CD14-positive monocyte (primary cell): ENCODE results near the gene SDF4. TPM values are rescaled to one million over a fixed set of nuclear protein-coding genes. Genes with fewer than 3 reads are reported as not detected.

Experiments
- DNase-seq, 3 donors: peaks; one replicate each; pipeline ENCODE4 v3.0.0-alpha.2; 2011 to 2022
- H2AFZ ChIP-seq: 2 replicates; pipeline ENCODE4 v1.6.0; 2012; ENCODE audit warnings: mild to moderate bottlenecking, low read depth, low read length, inconsistent platforms; ENCODE audit not compliant: insufficient read depth, poor library complexity, severe bottlenecking
- H3K27ac ChIP-seq, 2 donors: 1 replicate in 1 of 2; 2 replicates in 1 of 2; pipeline ENCODE4 v1.5.1; 2012 to 2013; ENCODE audit warnings: low read length in 2 of 2, control low read depth in 1 of 2, inconsistent platforms in 1 of 2, low read depth in 1 of 2, mild to moderate bottlenecking in 1 of 2
- H3K27me3 ChIP-seq, 2 donors: one replicate each; pipeline versions ENCODE4 v1.6.0 to v1.6.1; 2011 to 2013; ENCODE audit warnings: low read length in 2 of 2; ENCODE audit not compliant: control insufficient read depth in 2 of 2, insufficient read depth in 2 of 2
- H3K36me3 ChIP-seq, 2 donors: replicated peaks in 1 of 2; 1 replicate in 1 of 2; 2 replicates in 1 of 2; pipeline versions ENCODE4 v1.5.1 to v1.6.1; 2012 to 2013; ENCODE audit warnings: low read length in 2 of 2, control low read depth in 1 of 2, inconsistent platforms in 1 of 2, mild to moderate bottlenecking in 1 of 2; ENCODE audit not compliant: insufficient read depth in 2 of 2, control insufficient read depth in 1 of 2
- H3K4me1 ChIP-seq, 2 donors: 1 replicate in 1 of 2; 2 replicates in 1 of 2; pipeline versions ENCODE4 v1.5.1 to v1.6.1; 2012 to 2013; ENCODE audit warnings: low read length in 2 of 2, control low read depth in 1 of 2, inconsistent platforms in 1 of 2, mild to moderate bottlenecking in 1 of 2, moderate library complexity in 1 of 2; ENCODE audit not compliant: insufficient read depth in 2 of 2, control insufficient read depth in 1 of 2
- H3K4me2 ChIP-seq: replicated peaks from 2 replicates; pipeline ENCODE3; 2012; ENCODE audit warnings: low read length, moderate library complexity, mild to moderate bottlenecking; ENCODE audit not compliant: poor library complexity, severe bottlenecking; ENCODE audit errors: extremely low read depth
- H3K4me3 ChIP-seq, 3 experiments: fragments of 200-600 bp in 1 of 3; sonication (generic) in 1 of 3; replicated peaks in 1 of 3; 1 replicate in 2 of 3; 2 replicates in 1 of 3; pipeline ENCODE4 v1.5.1; 2011 to 2013; ENCODE audit warnings: low read length in 3 of 3, mild to moderate bottlenecking in 3 of 3, control low read depth in 2 of 3, low read depth in 2 of 3, inconsistent platforms in 1 of 3, moderate library complexity in 1 of 3
- H3K79me2 ChIP-seq: 2 replicates; pipeline ENCODE4 v1.6.0; 2012; ENCODE audit warnings: mild to moderate bottlenecking, control low read depth, inconsistent platforms, low read length, moderate library complexity; ENCODE audit not compliant: insufficient read depth
- H3K9ac ChIP-seq: 2 replicates; pipeline ENCODE4 v1.6.0; 2017; ENCODE audit warnings: low read length, mild to moderate bottlenecking; ENCODE audit not compliant: insufficient read depth, poor library complexity, severe bottlenecking
- H3K9me3 ChIP-seq, 2 donors: replicated peaks in 1 of 2; 1 replicate in 1 of 2; 2 replicates in 1 of 2; pipeline versions ENCODE4 v1.5.1 to v1.6.1; 2012 to 2013; ENCODE audit warnings: low read length in 2 of 2, control low read depth in 1 of 2; ENCODE audit not compliant: control insufficient read depth in 1 of 2, insufficient read depth in 1 of 2
- H4K20me1 ChIP-seq: 2 replicates; pipeline ENCODE4 v1.6.0; 2012; ENCODE audit warnings: mild to moderate bottlenecking, low read length, control low read depth, moderate library complexity; ENCODE audit not compliant: insufficient read depth
- H3K27ac Mint-ChIP-seq, 7 donors: one replicate each; pipeline ENCODE4 v1.8.0; 2020; ENCODE audit warnings: mild to moderate bottlenecking in 7 of 7, mixed read lengths in 7 of 7, moderate library complexity in 6 of 7, inconsistent platforms in 2 of 7
- H3K27me3 Mint-ChIP-seq, 3 donors: one replicate each; pipeline ENCODE4 v1.8.0; 2021 to 2022; ENCODE audit warnings: low read depth in 3 of 3, mild to moderate bottlenecking in 3 of 3, mixed read lengths in 3 of 3, moderate library complexity in 3 of 3, inconsistent platforms in 1 of 3
- H3K36me3 Mint-ChIP-seq, 2 donors: one replicate each; pipeline ENCODE4 v1.8.0; 2020; ENCODE audit warnings: mixed read lengths in 2 of 2, inconsistent platforms in 1 of 2, mild to moderate bottlenecking in 1 of 2
- H3K4me1 Mint-ChIP-seq: one replicate; pipeline ENCODE4 v1.8.0; 2020; ENCODE audit warnings: mild to moderate bottlenecking, mixed read lengths
- H3K4me3 Mint-ChIP-seq, 2 donors: one replicate each; pipeline ENCODE4 v1.8.0; 2020; ENCODE audit warnings: mild to moderate bottlenecking in 2 of 2, mixed read lengths in 2 of 2, moderate library complexity in 1 of 2
- H3K9me3 Mint-ChIP-seq, 7 donors: one replicate each; pipeline ENCODE4 v1.8.0; 2020 to 2022; ENCODE audit warnings: mixed read lengths in 7 of 7, mild to moderate bottlenecking in 6 of 7, moderate library complexity in 6 of 7, inconsistent platforms in 2 of 7
- WGBS: methylation state at CpG from one replicate; pipeline ENCODE4 v1.1.5; 2013; ENCODE audit warnings: missing lambda C conversion rate; ENCODE audit not compliant: insufficient coverage; 5-methylcytosine and 5-hydroxymethylcytosine counted together
- intact Hi-C, 2 donors: fragments of 100-400 bp; cut with micrococcal nuclease; formaldehyde crosslinking; loops; one replicate each; pipeline versions ENCODE4 v1.15.0 to v1.15.1; 2023
- polyA plus RNA-seq, 3 donors: library from polyadenylated mRNA; depleted of rRNA in 1 of 3; unstranded in 2 of 3; stranded (reverse) in 1 of 3; fragments of 300-500 nt in 2 of 3; fragments of >200 nt in 1 of 3; fragmentation: Illumina TruSeq in 2 of 3; gene quantifications; 1 replicate in 2 of 3; 2 replicates in 1 of 3; pipeline ENCODE4 v1.2.3, GENCODE V29; 2012 to 2021
- TF ChIP-seq, protein P1 (sequence below): fragments of 200-600 bp; IDR thresholded peaks from one replicate; pipeline ENCODE4 v1.8.0; 2022; ENCODE audit warnings: antibody characterized with exemption, mild to moderate bottlenecking

Gene SDF4
- polyA plus RNA-seq, 3 donors = 81.7 to 98.9 (median 89.0) TPM

DNA sequence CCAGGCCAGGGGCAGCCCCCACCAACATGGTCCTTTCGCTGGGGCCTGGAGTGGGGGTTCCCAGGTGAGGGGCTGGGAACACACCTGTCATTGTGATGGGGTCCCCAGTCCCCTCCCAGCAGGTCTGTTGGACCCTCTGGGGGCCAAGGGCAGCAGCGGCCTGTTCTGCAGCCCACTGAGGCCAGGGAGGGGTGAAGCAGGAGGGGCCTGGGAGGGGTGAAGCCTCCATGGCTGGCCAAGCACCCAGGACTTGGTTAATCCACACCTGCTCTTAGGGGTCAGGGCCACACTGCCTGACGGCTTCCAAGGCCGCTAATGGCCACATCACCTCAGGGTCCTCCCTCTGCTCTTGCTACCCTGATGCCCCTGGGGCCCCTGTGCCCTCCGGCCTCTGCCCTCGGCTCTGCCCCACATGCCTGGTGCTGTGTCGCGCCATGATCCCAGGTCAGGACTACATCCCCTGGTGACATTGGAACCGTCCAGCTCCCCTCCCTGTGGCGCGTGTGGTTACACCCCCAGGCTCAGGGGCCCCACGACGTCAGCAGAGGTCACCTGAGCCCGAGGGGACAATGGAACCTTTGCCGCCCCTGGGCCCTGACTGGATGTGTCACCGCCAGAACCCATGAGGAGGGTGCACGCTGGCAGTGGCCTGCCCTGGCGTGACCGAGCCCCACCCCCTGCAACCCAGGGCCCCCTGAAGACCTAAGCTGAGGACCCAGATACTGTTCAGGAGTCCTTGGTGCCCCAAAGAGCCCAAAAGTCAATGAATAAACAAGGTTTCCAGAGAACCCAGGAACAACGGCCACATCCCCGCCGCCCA, 32.5 kb downstream of the SDF4 start:
- no peaks in the 10 kb centered on the region for H4K20me1 ChIP-seq
- H3K27me3 ChIP-seq = peaks cover 0 to 9% of the 10 kb centered on the region in 2 donors
- peaks cover 0 to 4% of the 10 kb centered on the region in 2 donors for H3K9me3 ChIP-seq
- H3K36me3 Mint-ChIP-seq = no peaks in the 10 kb centered on the region
- no peak overlapping the region for H3K4me2 ChIP-seq
- H3K36me3 ChIP-seq = no peaks in the 10 kb centered on the region
- peaks cover 9 to 19% (median 15%) of the 10 kb centered on the region in 7 donors for H3K9me3 Mint-ChIP-seq
- no peak for DNase-seq
- H3K9ac ChIP-seq = no peak overlapping the region
- peaks cover 14 to 41% (median 20%) of the 10 kb centered on the region in 3 donors for H3K27me3 Mint-ChIP-seq
- 92% methylated on average over 21 of the region's 22 CpGs for WGBS
- H3K79me2 ChIP-seq = no peaks in the 10 kb centered on the region
- no peak overlapping the region for H2AFZ ChIP-seq
- intact Hi-C loops = no loop called here
- H3K4me1 Mint-ChIP-seq = no peaks in the 10 kb centered on the region
- no peaks in the 10 kb centered on the region for H3K4me1 ChIP-seq
- TF ChIP-seq, protein P1, sequence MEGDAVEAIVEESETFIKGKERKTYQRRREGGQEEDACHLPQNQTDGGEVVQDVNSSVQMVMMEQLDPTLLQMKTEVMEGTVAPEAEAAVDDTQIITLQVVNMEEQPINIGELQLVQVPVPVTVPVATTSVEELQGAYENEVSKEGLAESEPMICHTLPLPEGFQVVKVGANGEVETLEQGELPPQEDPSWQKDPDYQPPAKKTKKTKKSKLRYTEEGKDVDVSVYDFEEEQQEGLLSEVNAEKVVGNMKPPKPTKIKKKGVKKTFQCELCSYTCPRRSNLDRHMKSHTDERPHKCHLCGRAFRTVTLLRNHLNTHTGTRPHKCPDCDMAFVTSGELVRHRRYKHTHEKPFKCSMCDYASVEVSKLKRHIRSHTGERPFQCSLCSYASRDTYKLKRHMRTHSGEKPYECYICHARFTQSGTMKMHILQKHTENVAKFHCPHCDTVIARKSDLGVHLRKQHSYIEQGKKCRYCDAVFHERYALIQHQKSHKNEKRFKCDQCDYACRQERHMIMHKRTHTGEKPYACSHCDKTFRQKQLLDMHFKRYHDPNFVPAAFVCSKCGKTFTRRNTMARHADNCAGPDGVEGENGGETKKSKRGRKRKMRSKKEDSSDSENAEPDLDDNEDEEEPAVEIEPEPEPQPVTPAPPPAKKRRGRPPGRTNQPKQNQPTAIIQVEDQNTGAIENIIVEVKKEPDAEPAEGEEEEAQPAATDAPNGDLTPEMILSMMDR = no peak
- H3K27ac ChIP-seq = no peak overlapping the region
- no peak overlapping the region for H3K4me3 ChIP-seq
- H3K4me3 Mint-ChIP-seq = no peak overlapping the region
- peak overlapping the region in 3 of 7 donors; percentile 33 to 85 (median 79) for H3K27ac Mint-ChIP-seq

DNA sequence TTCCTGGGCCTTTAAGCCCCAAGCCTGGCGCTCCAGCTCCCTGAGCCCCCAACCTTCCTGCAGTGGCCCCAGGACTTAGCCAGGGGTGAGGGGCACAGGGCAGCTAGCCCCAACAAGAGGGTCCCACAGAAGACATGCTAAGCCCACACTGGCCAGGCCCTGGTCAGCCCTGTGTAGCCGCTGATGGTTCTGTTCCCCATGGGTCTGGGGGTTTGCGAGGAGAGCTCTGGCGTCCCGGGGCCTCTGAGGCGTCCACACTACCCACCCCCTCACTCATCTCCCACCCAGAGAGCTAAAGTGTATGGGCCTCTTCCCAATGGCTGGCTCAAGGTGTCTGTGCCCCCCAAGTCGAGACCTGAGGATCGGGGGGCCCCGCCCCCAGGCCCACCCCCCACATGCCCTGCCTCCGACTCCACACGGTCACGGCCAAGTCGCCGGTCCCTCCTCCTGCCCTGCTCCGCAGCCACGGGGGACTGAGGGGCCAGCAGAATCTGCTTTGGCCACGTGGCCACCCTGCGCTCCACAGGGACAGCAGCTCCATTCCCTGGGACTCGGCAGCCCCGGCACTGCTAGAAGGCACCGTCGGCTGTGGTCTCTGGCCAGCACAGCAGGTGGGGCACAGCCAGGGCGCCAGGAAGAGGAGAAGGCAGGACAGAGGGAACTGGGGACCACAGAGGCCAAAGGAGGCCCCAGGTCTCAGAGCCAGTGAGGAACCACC, 33.2 kb downstream of the SDF4 start:
- Histone ChIP-seq H3K4me3 (no peak overlapping the region), H3K27ac (no peak overlapping the region), H2AFZ (no peak overlapping the region), H4K20me1 (no peaks in the 10 kb centered on the region), H3K27me3 (peaks cover 0 to 9% of the 10 kb centered on the region in 2 donors), H3K9ac (no peak overlapping the region), H3K36me3 (no peaks in the 10 kb centered on the region), H3K9me3 (peaks cover 0 to 8% of the 10 kb centered on the region in 2 donors), H3K79me2 (no peaks in the 10 kb centered on the region), H3K4me2 (no peak overlapping the region), H3K4me1 (no peaks in the 10 kb centered on the region)
- Mint-ChIP-seq H3K27me3 (peaks cover 14 to 38% (median 20%) of the 10 kb centered on the region in 3 donors), H3K9me3 (peaks cover 10 to 20% (median 18%) of the 10 kb centered on the region in 7 donors), H3K36me3 (no peaks in the 10 kb centered on the region), H3K4me3 (no peak overlapping the region), H3K27ac (peak overlapping the region in 1 of 7 donors; percentile 45), H3K4me1 (no peaks in the 10 kb centered on the region)
- TF ChIP-seq, protein P1 = no peak
- intact Hi-C loops = no loop called here
- DNase-seq = no peak
- WGBS = 92% methylated on average over 14 of the region's 23 CpGs
